ENCODE data around the gene PIGU. TPM values are rescaled to one million over a fixed set of nuclear protein-coding genes. Genes with fewer than 3 reads are reported as not detected.
A peak's percentile ranks its signal among the peaks of the same experiment; 100 is the strongest.
"Not testable (repeated sequence)": the region's sequence is repeated elsewhere in the genome, so short reads cannot be mapped to it uniquely, and the experiment has no call there.

PIGU gene
- total and polyA plus RNA-seq, 7 donors, result 9.5 to 34.2 (median 15.0) TPM

- TF ChIP-seq, protein P1, sequence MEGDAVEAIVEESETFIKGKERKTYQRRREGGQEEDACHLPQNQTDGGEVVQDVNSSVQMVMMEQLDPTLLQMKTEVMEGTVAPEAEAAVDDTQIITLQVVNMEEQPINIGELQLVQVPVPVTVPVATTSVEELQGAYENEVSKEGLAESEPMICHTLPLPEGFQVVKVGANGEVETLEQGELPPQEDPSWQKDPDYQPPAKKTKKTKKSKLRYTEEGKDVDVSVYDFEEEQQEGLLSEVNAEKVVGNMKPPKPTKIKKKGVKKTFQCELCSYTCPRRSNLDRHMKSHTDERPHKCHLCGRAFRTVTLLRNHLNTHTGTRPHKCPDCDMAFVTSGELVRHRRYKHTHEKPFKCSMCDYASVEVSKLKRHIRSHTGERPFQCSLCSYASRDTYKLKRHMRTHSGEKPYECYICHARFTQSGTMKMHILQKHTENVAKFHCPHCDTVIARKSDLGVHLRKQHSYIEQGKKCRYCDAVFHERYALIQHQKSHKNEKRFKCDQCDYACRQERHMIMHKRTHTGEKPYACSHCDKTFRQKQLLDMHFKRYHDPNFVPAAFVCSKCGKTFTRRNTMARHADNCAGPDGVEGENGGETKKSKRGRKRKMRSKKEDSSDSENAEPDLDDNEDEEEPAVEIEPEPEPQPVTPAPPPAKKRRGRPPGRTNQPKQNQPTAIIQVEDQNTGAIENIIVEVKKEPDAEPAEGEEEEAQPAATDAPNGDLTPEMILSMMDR (IDR thresholded peaks at IDR 0.05), result no peak
- H3K4me1 ChIP-seq, result peaks cover 63% of the 10 kb centered on the region
- peak in 1 of 4 donors; percentile 16 for ATAC-seq
- peaks cover 0 to 36% of the 10 kb centered on the region in 2 donors for H3K36me3 ChIP-seq (ENCODE audit: insufficient read depth in 1 of 2, low read depth in 1 of 2)
- H3K27ac ChIP-seq, result peak overlapping the region; percentile 79
- H3K27me3 ChIP-seq (ENCODE audit: insufficient read depth in 3 of 3, low read length in 2 of 3), result no peaks in the 10 kb centered on the region
- no peak overlapping the region for H3K4me3 ChIP-seq
- no peak for DNase-seq
- WGBS, 3 donors, result 81 to 83% (median 81%) methylated on average over 10 to 11 of the region's 11 CpGs
- no peaks in the 10 kb centered on the region for H3K9me3 ChIP-seq
- intact Hi-C loops (cut with DNase I), result loop anchor here (5.0 to 10.0 kb wide), 2 partner anchors 212 to 330 kb away; no protein-coding TSS in a partner anchor
Measured at GRCh38 chr20:34524426-34524825, 152.5 kb downstream of the PIGU start.

- Histone ChIP-seq H3K4me1 (peaks cover 56% of the 10 kb centered on the region), H3K27ac (peak overlapping the region; percentile 79), H3K9me3 (no peaks in the 10 kb centered on the region), H3K36me3 (ENCODE audit: insufficient read depth in 1 of 2, low read depth in 1 of 2) (peaks cover 0 to 25% of the 10 kb centered on the region in 2 donors), H3K27me3 (ENCODE audit: insufficient read depth in 3 of 3, low read length in 2 of 3) (no peaks in the 10 kb centered on the region), H3K4me3 (no peak overlapping the region)
- intact Hi-C loops (cut with DNase I), result loop anchor here (2.0 to 10.0 kb wide), 3 partner anchors 210 to 328 kb away; no protein-coding TSS in a partner anchor
- DNase-seq (peak; percentile 60 to 79), ATAC-seq (peak; percentile 76 to 83 (median 82))
- TF ChIP-seq, protein P1 (IDR thresholded peaks at IDR 0.05), result peak; percentile 72
- WGBS, 3 donors, result 44 to 48% (median 47%) methylated on average over 17 of the region's 17 CpGs
Measured at GRCh38 chr20:34522969-34523871, 153.7 kb downstream of the PIGU start.

DNA sequence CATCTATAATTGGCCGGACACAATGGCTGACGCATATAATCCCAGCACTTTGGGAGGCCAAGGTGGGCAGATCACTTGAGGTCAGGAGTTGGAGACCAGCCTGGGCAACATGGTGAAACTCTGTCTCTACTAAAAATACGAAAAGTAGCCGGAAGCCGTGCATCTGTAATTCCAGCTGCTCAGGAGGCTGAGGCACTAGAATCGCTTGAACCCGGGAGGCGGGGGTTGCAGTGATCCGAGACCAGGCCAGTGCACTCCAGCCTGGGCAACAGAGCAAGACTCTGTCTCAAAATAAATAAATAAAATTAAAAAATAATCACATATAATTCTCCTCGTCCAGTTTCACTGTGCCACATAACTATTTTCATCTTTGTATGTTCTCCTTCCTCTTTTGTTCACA lies 157.1 kb downstream of the PIGU start:
- H3K36me3 ChIP-seq (ENCODE audit: insufficient read depth in 1 of 2, low read depth in 1 of 2); H3K27ac ChIP-seq; H3K27me3 ChIP-seq (ENCODE audit: insufficient read depth in 3 of 3, low read length in 2 of 3); DNase-seq; H3K9me3 ChIP-seq; H3K4me3 ChIP-seq; ATAC-seq: not testable (repeated sequence)
- intact Hi-C loops (cut with DNase I), result loop anchor here (5.0 to 10.0 kb wide), 2 partner anchors 208 to 325 kb away; no protein-coding TSS in a partner anchor
- 62 to 81% (median 67%) methylated on average over 10 of the region's 10 CpGs for WGBS, 3 donors
- peaks cover 48% of the 10 kb centered on the region for H3K4me1 ChIP-seq

DNA sequence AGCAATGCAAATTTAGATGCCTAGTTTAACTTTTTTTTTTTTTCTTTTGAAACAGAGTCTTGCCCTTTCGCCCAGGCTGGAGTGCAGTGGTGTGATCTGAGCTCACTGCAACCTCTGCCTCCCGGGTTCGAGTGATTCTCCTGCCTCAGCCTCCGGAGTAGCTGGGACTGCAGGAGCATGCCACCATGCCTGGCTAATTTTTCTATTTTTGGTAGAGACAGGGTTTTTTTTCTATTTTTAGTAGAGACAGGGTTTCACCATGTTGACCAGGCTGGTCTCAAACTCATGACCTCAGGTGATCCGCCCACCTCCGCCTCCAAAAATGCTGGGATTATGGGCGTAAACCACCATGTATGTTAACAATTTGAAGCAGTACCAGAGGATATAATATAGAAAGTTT lies 158.0 kb downstream of the PIGU start:
- H3K27ac ChIP-seq; H3K36me3 ChIP-seq (ENCODE audit: insufficient read depth in 1 of 2, low read depth in 1 of 2); H3K9me3 ChIP-seq; intact Hi-C loops (cut with DNase I); H3K27me3 ChIP-seq (ENCODE audit: insufficient read depth in 3 of 3, low read length in 2 of 3); H3K4me3 ChIP-seq; ATAC-seq; DNase-seq: not testable (repeated sequence)
- H3K4me1 ChIP-seq, result peaks cover 39% of the 10 kb centered on the region
- WGBS, 3 donors, result 76 to 85% (median 81%) methylated on average over 7 of the region's 7 CpGs

DNA sequence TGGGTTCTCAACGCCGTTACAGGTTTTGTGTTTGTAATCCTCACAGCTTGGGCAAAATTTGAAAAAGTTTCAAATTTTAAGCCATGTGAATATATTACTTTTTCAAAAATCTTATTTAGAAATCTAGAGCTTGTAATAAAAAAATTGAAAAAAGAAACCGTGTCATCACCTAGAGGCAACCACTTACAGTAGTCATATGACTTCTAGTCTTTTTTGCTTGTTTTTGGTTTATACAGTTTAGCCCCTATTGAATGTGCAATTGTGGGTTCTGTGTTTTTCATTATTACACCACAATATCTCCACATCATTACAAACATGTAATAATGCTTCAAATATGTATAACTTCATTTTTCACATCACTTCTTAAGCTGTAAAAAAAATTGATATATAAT lies 159.8 kb downstream of the PIGU start:
- intact Hi-C loops (cut with DNase I), result no loop called here
- Histone ChIP-seq H3K4me3 (peak overlapping the region; percentile 91), H3K9me3 (no peaks in the 10 kb centered on the region), H3K27me3 (ENCODE audit: insufficient read depth in 3 of 3, low read length in 2 of 3) (no peaks in the 10 kb centered on the region), H3K36me3 (ENCODE audit: insufficient read depth in 1 of 2, low read depth in 1 of 2) (peaks cover 0 to 7% of the 10 kb centered on the region in 2 donors), H3K27ac (peak overlapping the region; percentile 96), H3K4me1 (peaks cover 25% of the 10 kb centered on the region)
- TF ChIP-seq, protein P1 (IDR thresholded peaks at IDR 0.05), result no peak
- ATAC-seq, result no peak
- no peak for DNase-seq
- 0 to 2% (median 0%) methylated on average over 3 of the region's 3 CpGs for WGBS, 3 donors

All from psoas muscle (tissue), 8 donors.